Lower lobe of right lung (tissue), 2 donors: Measurements from ENCODE around the gene SMIM1. TPM values are rescaled to one million over a fixed set of nuclear protein-coding genes. Genes with fewer than 3 reads are reported as not detected.

Experiments
- ATAC-seq, 2 donors: fragments of 200-7000 bp; cut with Tn5 transposase; one replicate each; pipeline ENCODE4 v1.9.1; 2020 to 2022; ENCODE audit warnings: mild to moderate bottlenecking in 2 of 2, moderate library complexity in 2 of 2
- DNase-seq: peaks from one replicate; pipeline ENCODE4 v3.0.0-alpha.2; 2020
- H3K27ac ChIP-seq: fragments of 200-600 bp; one replicate; pipeline ENCODE4 v1.8.0; 2022
- H3K27me3 ChIP-seq: fragments of 200-600 bp; one replicate; pipeline ENCODE4 v1.8.0; 2022; ENCODE audit warnings: low read depth
- H3K36me3 ChIP-seq: fragments of 200-600 bp; one replicate; pipeline ENCODE4 v1.8.0; 2022; ENCODE audit warnings: mild to moderate bottlenecking
- H3K4me1 ChIP-seq: fragments of 200-600 bp; one replicate; pipeline ENCODE4 v1.8.0; 2022
- H3K4me3 ChIP-seq: fragments of 200-600 bp; one replicate; pipeline ENCODE4 v1.8.0; 2022; ENCODE audit warnings: mild to moderate bottlenecking
- H3K9me3 ChIP-seq: fragments of 200-600 bp; one replicate; pipeline ENCODE4 v1.8.0; 2022
- CTCF ChIP-seq: fragments of 200-600 bp; IDR thresholded peaks from one replicate; pipeline ENCODE4 v1.8.0; 2022; ENCODE audit warnings: antibody characterized with exemption, mild to moderate bottlenecking
- intact Hi-C: fragments of 100-400 bp; cut with DNase I; formaldehyde crosslinking; loops from one replicate; pipeline ENCODE4 v1.11.0; 2022
- total RNA-seq: library from RNA; stranded (reverse); fragmentation: NEBNext Ultra II Directional; extraction: Animal tissue kit (Norgen Biotek cat#: 25700); gene quantifications from one replicate; pipeline ENCODE4 v1.2.1, GENCODE V29; 2021
- donor health status: DM: no; HTN: yes; CAD: no; lungs with severe emphysema.

SMIM1 gene
- total RNA-seq, 1 donor from 2014 or later, result 8.5 TPM

DNA sequence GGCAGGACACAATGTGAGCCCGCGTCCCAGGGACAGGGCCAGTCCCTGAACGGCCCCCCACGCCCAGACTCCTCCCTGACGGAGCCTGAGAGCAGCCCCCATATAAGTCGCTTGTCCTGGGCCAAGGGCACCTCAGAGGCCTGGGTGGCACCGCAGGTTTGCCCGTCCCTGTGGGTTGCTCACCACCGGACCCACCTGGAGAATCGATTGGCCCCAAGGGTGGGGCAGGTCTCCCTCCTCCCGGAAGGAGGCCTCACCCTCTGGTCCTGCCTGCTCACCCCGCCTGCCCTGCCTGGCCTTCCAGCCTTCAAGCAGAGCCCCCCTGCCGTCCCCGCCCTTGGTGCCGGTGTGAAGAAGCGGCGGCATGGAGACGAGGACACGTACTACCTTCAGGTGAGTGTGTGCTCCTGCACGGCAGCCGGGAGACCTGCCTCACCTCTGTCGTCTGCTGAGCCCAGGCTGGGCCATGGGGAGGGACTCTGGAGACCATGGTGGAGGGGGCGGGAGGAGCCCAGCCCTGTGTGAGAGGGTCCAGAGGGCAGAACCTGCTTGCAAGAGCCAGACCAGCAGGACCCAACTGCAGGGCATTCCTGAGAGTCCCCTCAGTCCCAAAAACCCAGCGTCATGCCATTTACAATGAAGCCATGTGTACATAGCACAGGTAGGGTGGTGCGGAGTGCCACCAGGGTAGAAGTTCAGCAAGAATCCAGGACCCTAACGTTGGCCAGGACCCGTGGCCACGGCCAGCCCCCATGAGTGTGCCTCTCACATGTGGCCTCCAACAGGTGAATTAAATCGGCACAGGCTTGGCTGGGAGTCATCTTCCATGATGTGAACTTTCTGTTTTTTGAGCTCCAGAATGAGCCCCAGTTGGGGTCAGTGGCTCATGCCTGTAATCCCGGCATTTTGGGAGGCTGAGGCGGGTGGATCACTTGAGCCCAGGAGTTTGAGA is 44.4 kb upstream of the SMIM1 start:
- H3K9me3 ChIP-seq, result no peaks in the 10 kb centered on the region
- ATAC-seq (no peak), DNase-seq (no peak)
- no peaks in the 10 kb centered on the region for H3K4me1 ChIP-seq
- no peak for TF ChIP-seq CTCF
- H3K4me3 ChIP-seq, result no peak overlapping the region
- no peaks in the 10 kb centered on the region for H3K36me3 ChIP-seq
- intact Hi-C loops, result no loop called here
- no peak overlapping the region for H3K27ac ChIP-seq
- H3K27me3 ChIP-seq, result peaks cover 5% of the 10 kb centered on the region

DNA sequence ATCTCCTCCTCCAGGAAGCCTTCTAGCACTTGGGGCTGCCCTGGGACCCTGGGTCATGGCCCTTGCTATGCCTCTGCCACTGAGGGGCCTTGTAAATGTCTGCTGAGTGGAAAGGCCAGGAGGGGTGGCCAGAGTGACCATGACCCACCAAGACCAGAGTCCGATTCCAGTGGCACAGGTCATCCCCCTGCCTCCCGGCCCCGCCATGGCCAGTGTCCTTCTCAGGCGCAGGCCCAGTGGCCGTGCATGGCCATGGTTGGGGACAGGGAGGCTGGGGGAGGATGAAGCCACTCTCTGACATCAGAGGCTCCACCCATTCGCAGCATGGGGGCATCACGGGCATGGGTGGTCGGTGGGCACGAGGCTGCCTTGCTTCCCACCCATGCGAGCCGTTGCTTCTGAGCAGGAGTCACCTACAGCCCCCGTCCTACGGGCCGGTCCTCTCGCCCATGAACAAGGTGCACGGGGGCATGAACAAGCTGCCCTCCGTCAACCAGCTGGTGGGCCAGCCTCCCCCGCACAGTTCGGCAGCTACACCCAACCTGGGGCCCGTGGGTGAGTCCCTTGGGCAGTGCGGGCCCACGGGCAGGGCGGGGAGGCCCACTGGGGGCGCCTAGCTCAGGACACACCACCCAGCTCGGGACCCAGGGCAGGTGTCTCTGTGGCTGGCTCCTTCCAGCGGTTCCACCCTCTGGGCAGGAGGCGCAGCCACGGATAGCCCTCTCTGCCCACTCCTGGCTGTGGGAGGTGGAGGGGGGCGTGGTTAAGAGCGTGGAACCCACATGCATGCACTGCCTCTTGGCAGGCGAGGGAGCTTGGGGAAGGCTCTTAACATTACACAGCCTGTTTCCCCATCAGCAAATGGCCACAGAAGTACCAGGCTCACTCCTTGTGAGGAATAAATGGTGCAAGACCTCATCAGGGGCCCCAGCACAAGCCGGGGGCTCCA is 42.7 kb upstream of the SMIM1 start:
- no peaks in the 10 kb centered on the region for H3K4me1 ChIP-seq
- H3K4me3 ChIP-seq, result no peak overlapping the region
- DNase-seq, result no peak

DNA sequence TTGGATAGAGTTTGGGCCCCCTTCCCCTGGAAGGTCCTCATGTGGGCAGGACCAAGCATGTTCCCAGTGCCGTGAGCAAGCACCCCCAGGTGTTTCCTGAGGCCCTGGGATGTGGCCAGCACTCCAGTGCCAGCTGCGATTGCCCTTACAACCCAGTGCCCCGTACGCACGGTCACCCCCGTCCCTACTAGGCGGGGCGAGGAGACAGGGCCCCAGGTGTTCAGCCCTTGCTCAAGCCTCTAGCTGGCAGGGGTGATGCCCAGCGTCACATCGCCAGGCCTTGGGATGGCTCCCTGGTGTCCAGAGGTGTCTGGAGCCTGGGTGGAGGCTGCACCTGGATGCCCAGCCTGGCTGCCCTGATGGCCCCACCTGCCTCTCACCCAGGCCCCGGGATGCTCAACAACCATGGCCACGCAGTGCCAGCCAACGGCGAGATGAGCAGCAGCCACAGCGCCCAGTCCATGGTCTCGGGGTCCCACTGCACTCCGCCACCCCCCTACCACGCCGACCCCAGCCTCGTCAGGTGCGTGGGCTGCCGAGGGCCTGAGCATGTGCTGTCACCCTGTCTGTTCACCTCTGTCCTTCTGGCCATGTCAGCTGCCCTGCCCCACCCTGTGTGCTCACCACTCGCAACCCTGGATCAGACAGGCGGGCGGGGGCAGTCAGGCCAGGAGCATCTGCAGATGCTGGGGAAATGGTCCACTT is 41.9 kb upstream of the SMIM1 start:
- intact Hi-C loops, result no loop called here
- H3K36me3 ChIP-seq, result peaks cover 11% of the 10 kb centered on the region
- no peak for TF ChIP-seq CTCF
- H3K4me3 ChIP-seq, result no peak overlapping the region
- ATAC-seq (no peak), DNase-seq (no peak)
- peaks cover 6% of the 10 kb centered on the region for H3K27me3 ChIP-seq
- H3K27ac ChIP-seq, result no peak overlapping the region
- H3K4me1 ChIP-seq, result no peaks in the 10 kb centered on the region
- no peaks in the 10 kb centered on the region for H3K9me3 ChIP-seq

More for the DNA sequence above, 42.7 kb upstream of the SMIM1 start:
- no peaks in the 10 kb centered on the region for H3K9me3 ChIP-seq
- intact Hi-C loops, result no loop called here
- no peak overlapping the region for H3K27ac ChIP-seq
- H3K27me3 ChIP-seq, result peaks cover 6% of the 10 kb centered on the region
- ATAC-seq, result no peak
- TF ChIP-seq CTCF, result no peak
- peaks cover 3% of the 10 kb centered on the region for H3K36me3 ChIP-seq

DNA sequence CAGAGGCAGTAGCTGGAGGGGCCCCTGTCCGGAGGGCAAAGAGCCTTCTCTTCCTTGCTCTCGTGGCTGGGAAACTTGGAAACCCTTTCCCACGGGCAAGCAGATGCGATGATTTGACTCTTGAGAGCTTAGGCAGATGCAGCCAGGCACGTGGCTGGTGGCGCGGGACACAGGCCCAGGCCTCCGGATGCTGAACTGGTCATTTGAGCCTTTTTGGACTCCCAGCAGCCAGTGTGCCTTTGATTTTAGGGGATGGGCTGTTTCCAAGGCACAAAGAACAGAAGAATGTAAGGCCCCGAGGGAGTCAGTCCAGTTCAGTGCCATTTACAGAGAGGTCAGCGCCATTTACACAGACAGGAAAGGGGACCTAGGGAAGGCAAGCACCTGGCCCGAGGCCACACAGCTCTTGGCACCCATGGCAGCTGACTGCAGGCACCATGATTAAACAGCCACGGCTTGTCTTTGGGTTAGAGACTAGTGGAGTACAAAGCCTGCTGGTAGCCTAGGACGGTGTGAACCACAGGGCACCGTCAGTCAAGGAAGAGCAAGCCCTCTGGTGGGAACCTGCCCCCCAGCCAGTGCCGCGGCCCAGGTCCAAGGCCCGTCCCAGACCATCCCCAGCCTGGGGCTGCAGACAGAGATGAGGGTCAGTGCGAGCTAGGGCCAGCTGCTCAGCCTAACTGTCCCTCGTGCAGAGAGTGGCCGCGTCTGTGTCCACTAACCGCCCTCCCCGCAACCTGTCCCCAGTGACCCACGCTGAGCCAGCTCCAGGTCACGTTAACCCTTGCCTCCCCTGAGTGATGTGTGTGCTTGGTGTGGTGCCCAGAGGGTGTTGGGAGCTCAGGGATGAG is 40.7 kb upstream of the SMIM1 start:
- TF ChIP-seq CTCF, result no peak
- Histone ChIP-seq H3K4me3 (no peak overlapping the region), H3K4me1 (no peaks in the 10 kb centered on the region), H3K9me3 (no peaks in the 10 kb centered on the region), H3K27ac (no peak overlapping the region), H3K27me3 (peaks cover 6% of the 10 kb centered on the region), H3K36me3 (peaks cover 23% of the 10 kb centered on the region)
- no peak for DNase-seq
- ATAC-seq, result no peak
- intact Hi-C loops, result no loop called here
